Measurements from ENCODE around the gene EVX1. TPM values are rescaled to one million over a fixed set of nuclear protein-coding genes. Genes with fewer than 3 reads are reported as not detected.

EVX1 gene
- polyA plus RNA-seq, 1 donor (not counting 4 experiments of a cell fraction or from before 2014, with no cell fraction given): not detected

- dilution Hi-C loops (cut with MboI; ENCODE audit: extremely low pct_ligation_motif_present, low sequenced_read_pairs): no loop called here
- Histone ChIP-seq H3K4me2 (ENCODE audit: control insufficient read depth, extremely low read depth, insufficient read depth, low read depth, low read length) (no peak overlapping the region), H2AFZ (ENCODE audit: control insufficient read depth, low read length) (no peak overlapping the region), H3K4me1 (ENCODE audit: control insufficient read depth, extremely low read depth, insufficient read depth, low read length) (peaks cover 3% of the 10 kb centered on the region), H4K20me1 (ENCODE audit: control insufficient read depth, extremely low read depth, insufficient read depth, low read length) (no peaks in the 10 kb centered on the region), H3K27ac (ENCODE audit: control insufficient read depth, insufficient read depth, low read length) (no peak overlapping the region), H3K4me3 (ENCODE audit: control insufficient read depth in 2 of 3, extremely low read depth in 1 of 3, insufficient read depth in 2 of 3, low read depth in 1 of 3, low read length in 3 of 3) (no peak overlapping the region), H3K9me1 (ENCODE audit: control insufficient read depth, extremely low read depth, insufficient read depth, low read length) (no peaks in the 10 kb centered on the region), H3K79me2 (ENCODE audit: control insufficient read depth, insufficient read depth, low read length) (no peaks in the 10 kb centered on the region), H3K27me3 (ENCODE audit: control insufficient read depth, extremely low read depth, insufficient read depth, low read length) (peaks cover 15% of the 10 kb centered on the region), H3K36me3 (ENCODE audit: control insufficient read depth in 2 of 2, extremely low read depth in 1 of 2, insufficient read depth in 2 of 2, low read length in 2 of 2) (no peaks in the 10 kb centered on the region), H3K9ac (ENCODE audit: control insufficient read depth, extremely low read depth, insufficient read depth, low read length) (no peak overlapping the region), H3K9me3 (ENCODE audit: control insufficient read depth, low read depth, low read length) (no peaks in the 10 kb centered on the region)
- FAIRE-seq (no peak), DNase-seq (ENCODE audit: low read depth, low spot score) (no peak)
- no peak for TF ChIP-seq CTCF (optimal IDR thresholded peaks at IDR 0.05 in 1 of 3, IDR thresholded peaks at IDR 0.05 in 1 of 3, conservative IDR thresholded peaks at IDR 0.05 in 1 of 3; ENCODE audit: extremely low read depth in 1 of 3, insufficient read depth in 2 of 3, low read length in 3 of 3)
- TF ChIP-seq EZH2 (IDR thresholded peaks at IDR 0.05; ENCODE audit: low read length): no peak
Measured at GRCh38 chr7:27260211-27260610, 17.6 kb downstream of the EVX1 start.

DNA sequence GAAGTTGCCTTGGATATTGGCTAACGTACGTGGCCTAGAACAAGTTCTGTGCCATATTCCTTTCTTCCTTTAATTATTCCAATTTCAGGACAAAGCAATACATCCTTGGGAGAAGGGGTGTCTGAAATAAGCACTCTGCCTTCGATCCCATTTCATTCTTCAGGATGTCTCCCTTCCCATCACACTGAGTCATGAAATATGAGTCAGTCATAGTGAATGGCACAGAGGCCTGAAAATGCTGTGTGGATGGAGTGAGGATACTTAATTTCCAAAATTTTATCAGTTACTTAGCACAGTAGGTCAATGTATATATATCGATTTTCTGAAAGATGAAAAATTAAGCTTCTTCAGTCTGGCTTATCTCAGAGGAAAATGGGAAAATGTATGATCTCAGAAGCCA, 19.5 kb downstream of the EVX1 start:
- H3K27ac ChIP-seq (ENCODE audit: control insufficient read depth, insufficient read depth, low read length): no peak overlapping the region
- no peaks in the 10 kb centered on the region for H3K9me1 ChIP-seq (ENCODE audit: control insufficient read depth, extremely low read depth, insufficient read depth, low read length)
- H3K9me3 ChIP-seq (ENCODE audit: control insufficient read depth, low read depth, low read length): no peaks in the 10 kb centered on the region
- H3K9ac ChIP-seq (ENCODE audit: control insufficient read depth, extremely low read depth, insufficient read depth, low read length): no peak overlapping the region
- peaks cover 3% of the 10 kb centered on the region for H3K4me1 ChIP-seq (ENCODE audit: control insufficient read depth, extremely low read depth, insufficient read depth, low read length)
- H3K4me3 ChIP-seq (ENCODE audit: control insufficient read depth in 2 of 3, extremely low read depth in 1 of 3, insufficient read depth in 2 of 3, low read depth in 1 of 3, low read length in 3 of 3): no peak overlapping the region
- no peak for FAIRE-seq
- no peak overlapping the region for H2AFZ ChIP-seq (ENCODE audit: control insufficient read depth, low read length)
- TF ChIP-seq CTCF (optimal IDR thresholded peaks at IDR 0.05 in 1 of 3, IDR thresholded peaks at IDR 0.05 in 1 of 3, conservative IDR thresholded peaks at IDR 0.05 in 1 of 3; ENCODE audit: extremely low read depth in 1 of 3, insufficient read depth in 2 of 3, low read length in 3 of 3) (no peak), EZH2 (IDR thresholded peaks at IDR 0.05; ENCODE audit: low read length) (no peak)
- no peak overlapping the region for H3K4me2 ChIP-seq (ENCODE audit: control insufficient read depth, extremely low read depth, insufficient read depth, low read depth, low read length)
- no peaks in the 10 kb centered on the region for H4K20me1 ChIP-seq (ENCODE audit: control insufficient read depth, extremely low read depth, insufficient read depth, low read length)
- dilution Hi-C loops (cut with MboI; ENCODE audit: extremely low pct_ligation_motif_present, low sequenced_read_pairs): no loop called here
- no peaks in the 10 kb centered on the region for H3K36me3 ChIP-seq (ENCODE audit: control insufficient read depth in 2 of 2, extremely low read depth in 1 of 2, insufficient read depth in 2 of 2, low read length in 2 of 2)
- H3K27me3 ChIP-seq (ENCODE audit: control insufficient read depth, extremely low read depth, insufficient read depth, low read length): peaks cover 15% of the 10 kb centered on the region
- no peak for DNase-seq (ENCODE audit: low read depth, low spot score)
- H3K79me2 ChIP-seq (ENCODE audit: control insufficient read depth, insufficient read depth, low read length): no peaks in the 10 kb centered on the region

Measured in keratinocyte (primary cell).